A549 (cell line): Measurements from ENCODE around the gene ZNF133.
"Not testable (repeated sequence)": the region's sequence is repeated elsewhere in the genome, so short reads cannot be mapped to it uniquely, and the experiment has no call there.

Experiments used
- CEBPB ChIP-seq, 2 experiments: fragments of >200 bp in 1 of 2; sonication (Bioruptor Twin) in 1 of 2; formaldehyde crosslinking in 1 of 2; IDR thresholded peaks; 2 replicates each; pipeline ENCODE4 v1.6.1; 2012 to 2016
- CHD4 ChIP-seq: fragments of 200-600 bp; sonication (generic); IDR thresholded peaks from 2 replicates; pipeline ENCODE4 v1.6.1; 2016; ENCODE audit warnings: antibody characterized with exemption, mild to moderate bottlenecking, borderline replicate concordance
- CTCF ChIP-seq: fragments of >200 bp; sonication (Bioruptor Twin); formaldehyde crosslinking; IDR thresholded peaks from 3 replicates; pipeline ENCODE4 v1.5.1; 2016
- ESRRA ChIP-seq: fragments of 150-350 bp; IDR thresholded peaks from 2 replicates; pipeline ENCODE4 v1.6.1; 2014; ENCODE audit warnings: mild to moderate bottlenecking, low read length, borderline replicate concordance
- POLR2A ChIP-seq: IDR thresholded peaks from 2 replicates; pipeline ENCODE4 v1.6.1; 2012; ENCODE audit warnings: mild to moderate bottlenecking, low read length
- POLR2AphosphoS2 ChIP-seq: conservative IDR thresholded peaks from 2 replicates; pipeline ENCODE4 v1.6.1; 2012; ENCODE audit warnings: low read length, improper control_type of control experiment, inconsistent platforms
- SREBF2 ChIP-seq: fragments of 450-650 bp; IDR thresholded peaks from 2 replicates; pipeline ENCODE4 v1.6.1; 2014; ENCODE audit warnings: mild to moderate bottlenecking, moderate library complexity
- TF ChIP-seq, protein P1 (sequence below): fragments of 200-600 bp; sonication (generic); IDR thresholded peaks from 2 replicates; pipeline ENCODE4 v1.6.1; 2016; ENCODE audit warnings: antibody characterized with exemption, mild to moderate bottlenecking, moderate library complexity
- TF ChIP-seq, protein P2 (sequence below): IDR thresholded peaks from 2 replicates; pipeline ENCODE4 v1.6.1; 2012

DNA sequence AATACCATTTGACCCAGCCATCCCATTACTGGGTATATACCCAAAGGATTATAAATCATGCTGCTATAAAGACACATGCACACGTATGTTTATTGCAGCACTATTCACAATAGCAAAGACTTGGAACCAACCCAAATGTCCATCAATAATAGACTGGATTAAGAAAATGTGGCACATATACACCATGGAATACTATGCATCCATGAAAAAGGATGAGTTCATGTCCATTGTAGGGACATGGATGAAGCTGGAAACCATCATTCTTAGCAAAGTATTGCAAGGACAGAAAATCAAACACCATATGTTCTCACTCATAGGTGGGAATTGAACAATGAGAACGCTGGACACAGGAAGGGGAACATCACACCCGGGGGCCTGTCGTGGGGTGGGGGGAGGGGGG lies 39.8 kb upstream of the ZNF133 start:
- not testable (repeated sequence) for TF ChIP-seq CHD4; POLR2A; SREBF2; CTCF; POLR2AphosphoS2; CEBPB (IDR thresholded peaks at IDR 0.05); ESRRA
- TF ChIP-seq, protein P1, sequence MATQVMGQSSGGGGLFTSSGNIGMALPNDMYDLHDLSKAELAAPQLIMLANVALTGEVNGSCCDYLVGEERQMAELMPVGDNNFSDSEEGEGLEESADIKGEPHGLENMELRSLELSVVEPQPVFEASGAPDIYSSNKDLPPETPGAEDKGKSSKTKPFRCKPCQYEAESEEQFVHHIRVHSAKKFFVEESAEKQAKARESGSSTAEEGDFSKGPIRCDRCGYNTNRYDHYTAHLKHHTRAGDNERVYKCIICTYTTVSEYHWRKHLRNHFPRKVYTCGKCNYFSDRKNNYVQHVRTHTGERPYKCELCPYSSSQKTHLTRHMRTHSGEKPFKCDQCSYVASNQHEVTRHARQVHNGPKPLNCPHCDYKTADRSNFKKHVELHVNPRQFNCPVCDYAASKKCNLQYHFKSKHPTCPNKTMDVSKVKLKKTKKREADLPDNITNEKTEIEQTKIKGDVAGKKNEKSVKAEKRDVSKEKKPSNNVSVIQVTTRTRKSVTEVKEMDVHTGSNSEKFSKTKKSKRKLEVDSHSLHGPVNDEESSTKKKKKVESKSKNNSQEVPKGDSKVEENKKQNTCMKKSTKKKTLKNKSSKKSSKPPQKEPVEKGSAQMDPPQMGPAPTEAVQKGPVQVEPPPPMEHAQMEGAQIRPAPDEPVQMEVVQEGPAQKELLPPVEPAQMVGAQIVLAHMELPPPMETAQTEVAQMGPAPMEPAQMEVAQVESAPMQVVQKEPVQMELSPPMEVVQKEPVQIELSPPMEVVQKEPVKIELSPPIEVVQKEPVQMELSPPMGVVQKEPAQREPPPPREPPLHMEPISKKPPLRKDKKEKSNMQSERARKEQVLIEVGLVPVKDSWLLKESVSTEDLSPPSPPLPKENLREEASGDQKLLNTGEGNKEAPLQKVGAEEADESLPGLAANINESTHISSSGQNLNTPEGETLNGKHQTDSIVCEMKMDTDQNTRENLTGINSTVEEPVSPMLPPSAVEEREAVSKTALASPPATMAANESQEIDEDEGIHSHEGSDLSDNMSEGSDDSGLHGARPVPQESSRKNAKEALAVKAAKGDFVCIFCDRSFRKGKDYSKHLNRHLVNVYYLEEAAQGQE = not testable (repeated sequence)
- TF ChIP-seq, protein P2, sequence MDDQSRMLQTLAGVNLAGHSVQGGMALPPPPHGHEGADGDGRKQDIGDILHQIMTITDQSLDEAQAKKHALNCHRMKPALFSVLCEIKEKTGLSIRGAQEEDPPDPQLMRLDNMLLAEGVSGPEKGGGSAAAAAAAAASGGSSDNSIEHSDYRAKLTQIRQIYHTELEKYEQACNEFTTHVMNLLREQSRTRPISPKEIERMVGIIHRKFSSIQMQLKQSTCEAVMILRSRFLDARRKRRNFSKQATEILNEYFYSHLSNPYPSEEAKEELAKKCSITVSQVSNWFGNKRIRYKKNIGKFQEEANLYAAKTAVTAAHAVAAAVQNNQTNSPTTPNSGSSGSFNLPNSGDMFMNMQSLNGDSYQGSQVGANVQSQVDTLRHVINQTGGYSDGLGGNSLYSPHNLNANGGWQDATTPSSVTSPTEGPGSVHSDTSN = not testable (repeated sequence)
